Suprapubic skin (tissue), 4 donors: ENCODE results near the gene SHISA9.

Source experiments
- CTCF ChIP-seq, 2 donors: fragments of 200-600 bp in 1 of 2; fragments of 450-650 bp in 1 of 2; sonication (generic) in 1 of 2; IDR thresholded peaks; one replicate each; pipeline ENCODE4 v1.5.1; 2016 to 2019; ENCODE audit warnings: antibody characterized with exemption in 2 of 2, mild to moderate bottlenecking in 1 of 2, moderate library complexity in 1 of 2
- EP300 ChIP-seq: sonication (generic); formaldehyde crosslinking; IDR thresholded peaks from one replicate; pipeline ENCODE4 v1.6.1; 2017; ENCODE audit warnings: antibody characterized with exemption
- POLR2A ChIP-seq, 2 donors: fragments of 450-650 bp; IDR thresholded peaks; one replicate each; pipeline ENCODE4 v1.6.1; 2017; ENCODE audit warnings: antibody characterized with exemption in 2 of 2, mild to moderate bottlenecking in 2 of 2, moderate library complexity in 2 of 2
- POLR2AphosphoS5 ChIP-seq, 3 donors: sonication (generic); formaldehyde crosslinking; IDR thresholded peaks; one replicate each; pipeline ENCODE4 v1.6.1; 2017; ENCODE audit warnings: antibody characterized with exemption in 3 of 3

- TF ChIP-seq EP300 (no peak), CTCF (IDR thresholded peaks at IDR 0.05) (no peak), POLR2A (IDR thresholded peaks at IDR 0.05) (no peak), POLR2AphosphoS5 (IDR thresholded peaks at IDR 0.05) (no peak)
These were observed 304.0 kb downstream of the SHISA9 start for GRCh38 chr16:13205352-13205751.
